Activated B cell treated with CpG ODN at 0.5 μM for 24 hours (primary cell): ENCODE results near the gene MATN1. TPM values are rescaled to one million over a fixed set of nuclear protein-coding genes. Genes with fewer than 3 reads are reported as not detected.

ENCODE experiments used
- ATAC-seq: fragments of 200-7000 bp; cut with Tn5 transposase; one replicate; pipeline ENCODE4 v1.10.0; 2021; ENCODE audit warnings: low read depth, mild to moderate bottlenecking, moderate library complexity
- CTCF ChIA-PET: fragments of 350-600 bp; sonication (Branson Sonifier 250); formaldehyde crosslinking; loops from one replicate; lab custom pipeline; 2021; ENCODE audit warnings: antibody characterized with exemption; lab: Charles Lee
- POLR2A ChIA-PET: fragments of 350-600 bp; sonication (Branson Sonifier 250); formaldehyde crosslinking; loops from one replicate; lab custom pipeline; 2021; ENCODE audit warnings: antibody characterized with exemption; lab: Charles Lee
- DNase-seq: peaks from one replicate; pipeline ENCODE4 v3.0.0; 2022
- H3K27ac Mint-ChIP-seq: one replicate; pipeline ENCODE4 v1.8.0; 2020; ENCODE audit warnings: mixed read lengths
- H3K27me3 Mint-ChIP-seq: one replicate; pipeline ENCODE4 v1.8.0; 2021; ENCODE audit warnings: mixed read lengths
- H3K36me3 Mint-ChIP-seq: one replicate; pipeline ENCODE4 v1.8.0; 2021; ENCODE audit warnings: low read depth, mixed read lengths
- H3K4me1 Mint-ChIP-seq: one replicate; pipeline ENCODE4 v1.8.0; 2021; ENCODE audit warnings: mixed read lengths
- H3K4me3 Mint-ChIP-seq: one replicate; pipeline ENCODE4 v1.8.0; 2020; ENCODE audit warnings: mild to moderate bottlenecking, mixed read lengths
- H3K9me3 Mint-ChIP-seq: one replicate; pipeline ENCODE4 v1.8.0; 2020; ENCODE audit warnings: mixed read lengths
- CTCF ChIP-seq: fragments of 200-600 bp; IDR thresholded peaks from one replicate; pipeline ENCODE4 v1.8.0; 2022; ENCODE audit warnings: antibody characterized with exemption, mild to moderate bottlenecking
- intact Hi-C: fragments of 100-400 bp; cut with micrococcal nuclease; formaldehyde crosslinking; loops from one replicate; pipeline ENCODE4 v1.15.1; 2024
- total RNA-seq: library from RNA; stranded (reverse); gene quantifications from 2 replicates; pipeline ENCODE4 v1.2.3, GENCODE V29; 2022

MATN1 gene
- total RNA-seq, 1 donor from 2014 or later = 0.93 TPM

- POLR2A ChIA-PET = no interaction called here
- TF ChIP-seq CTCF = no peak
- H3K36me3 Mint-ChIP-seq = no peaks in the 10 kb centered on the region
- DNase-seq = no peak
- peaks cover 15% of the 10 kb centered on the region for H3K27me3 Mint-ChIP-seq
- CTCF ChIA-PET = no interaction called here
- H3K27ac Mint-ChIP-seq = no peak overlapping the region
- no peaks in the 10 kb centered on the region for H3K9me3 Mint-ChIP-seq
- peaks cover 2% of the 10 kb centered on the region for H3K4me1 Mint-ChIP-seq
- H3K4me3 Mint-ChIP-seq = no peak overlapping the region
- intact Hi-C loops = no loop called here
- no peak for ATAC-seq
Measured at GRCh38 chr1:30695439-30695841, 27.9 kb downstream of the MATN1 start.

GRCh38 chr1:30694280-30695175 is 28.9 kb downstream of the MATN1 start:
- Mint-ChIP-seq H3K9me3 (no peaks in the 10 kb centered on the region), H3K4me3 (no peak overlapping the region), H3K27me3 (peaks cover 19% of the 10 kb centered on the region), H3K36me3 (no peaks in the 10 kb centered on the region), H3K4me1 (peaks cover 2% of the 10 kb centered on the region), H3K27ac (no peak overlapping the region)
- no peak for TF ChIP-seq CTCF
- intact Hi-C loops = no loop called here
- ChIA-PET POLR2A (no interaction called here), CTCF (no interaction called here)
- no peak for ATAC-seq
- DNase-seq = no peak

DNA sequence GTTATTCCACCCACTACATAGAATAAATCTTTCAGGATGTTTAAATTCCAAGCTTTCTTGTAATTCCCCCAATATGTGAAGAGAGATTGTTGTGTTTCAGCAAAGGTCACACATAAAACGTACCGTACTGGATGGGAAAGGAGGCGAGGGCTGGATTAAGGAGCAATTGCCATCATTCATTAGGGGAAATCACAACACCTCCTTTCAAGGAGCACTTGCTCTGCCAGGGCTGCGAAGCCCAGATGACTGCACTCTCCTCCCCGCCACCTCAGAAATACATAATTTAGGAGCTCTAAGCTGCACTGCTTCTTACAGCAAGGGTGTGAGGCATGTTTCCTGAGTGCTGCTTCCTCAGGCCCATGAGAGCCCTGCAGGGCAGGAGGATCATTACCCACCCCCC is 29.6 kb downstream of the MATN1 start:
- POLR2A ChIA-PET = no interaction called here
- intact Hi-C loops = no loop called here
- Mint-ChIP-seq H3K27me3 (peaks cover 23% of the 10 kb centered on the region), H3K9me3 (no peaks in the 10 kb centered on the region), H3K4me3 (no peak overlapping the region), H3K27ac (no peak overlapping the region), H3K4me1 (peaks cover 2% of the 10 kb centered on the region), H3K36me3 (no peaks in the 10 kb centered on the region)
- CTCF ChIA-PET = no interaction called here
- ATAC-seq = no peak
- no peak for DNase-seq
- no peak for TF ChIP-seq CTCF

GRCh38 chr1:30693366-30693765 is 30.0 kb downstream of the MATN1 start:
- H3K27ac Mint-ChIP-seq = no peak overlapping the region
- no peaks in the 10 kb centered on the region for H3K36me3 Mint-ChIP-seq
- no peak for ATAC-seq
- DNase-seq = no peak
- ChIA-PET POLR2A (no interaction called here), CTCF (no interaction called here)
- TF ChIP-seq CTCF = no peak
- H3K9me3 Mint-ChIP-seq = no peaks in the 10 kb centered on the region
- H3K27me3 Mint-ChIP-seq = peaks cover 24% of the 10 kb centered on the region
- no peak overlapping the region for H3K4me3 Mint-ChIP-seq
- intact Hi-C loops = no loop called here
- peaks cover 2% of the 10 kb centered on the region for H3K4me1 Mint-ChIP-seq

DNA sequence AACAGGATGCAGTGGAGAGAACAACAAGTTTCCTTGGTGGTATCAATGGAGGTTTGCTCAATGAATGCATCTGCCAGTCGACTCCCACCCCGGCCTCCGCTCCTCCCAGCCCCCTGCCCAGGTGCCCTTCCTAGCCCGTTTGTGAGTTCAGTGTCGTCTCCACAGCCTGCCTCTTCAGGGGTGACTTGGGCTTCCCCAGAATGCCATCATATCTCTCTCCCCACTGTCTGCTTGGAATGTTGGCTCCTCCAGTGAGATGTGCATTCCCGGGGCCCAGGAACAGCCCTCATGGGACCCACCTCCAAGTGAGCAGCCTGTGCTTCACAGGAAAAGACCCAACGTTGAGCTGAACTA is 30.5 kb downstream of the MATN1 start:
- DNase-seq (no peak), ATAC-seq (no peak)
- Mint-ChIP-seq H3K27me3 (peaks cover 24% of the 10 kb centered on the region), H3K4me3 (no peak overlapping the region), H3K36me3 (no peaks in the 10 kb centered on the region), H3K27ac (no peak overlapping the region), H3K9me3 (no peaks in the 10 kb centered on the region), H3K4me1 (peaks cover 2% of the 10 kb centered on the region)
- intact Hi-C loops = no loop called here
- no peak for TF ChIP-seq CTCF
- ChIA-PET POLR2A (no interaction called here), CTCF (no interaction called here)
